Measurements from ENCODE around the gene SLC12A7. TPM values are rescaled to one million over a fixed set of nuclear protein-coding genes. Genes with fewer than 3 reads are reported as not detected.

SLC12A7 gene
- total RNA-seq, 1 experiment from 2014 or later, result 6.3 TPM

GRCh38 chr5:1017691-1018455, 94.0 kb downstream of the SLC12A7 start:
- Mint-ChIP-seq H3K9me3 (ENCODE audit: unreplicated experiment) (no peaks in the 10 kb centered on the region), H3K36me3 (ENCODE audit: insufficient read depth, unreplicated experiment) (no peaks in the 10 kb centered on the region), H3K27ac (ENCODE audit: low read depth, unreplicated experiment) (no peak overlapping the region), H3K27me3 (ENCODE audit: insufficient read depth, unreplicated experiment) (no peaks in the 10 kb centered on the region), H3K4me3 (ENCODE audit: unreplicated experiment) (no peak overlapping the region), H3K4me1 (ENCODE audit: insufficient read depth, unreplicated experiment) (no peaks in the 10 kb centered on the region)
- no peak for TF ChIP-seq CTCF (IDR thresholded peaks at IDR 0.05; ENCODE audit: unreplicated experiment)
- no TSS peak for BruUV-seq (replicated peaks)
- no peak for DNase-seq (ENCODE audit: unreplicated experiment)
- CTCF ChIA-PET, result no interaction called here
- POLR2A ChIA-PET, result no interaction called here
- intact Hi-C loops (cut with micrococcal nuclease), result no loop called here

- H3K9me3 Mint-ChIP-seq (ENCODE audit: unreplicated experiment), result no peaks in the 10 kb centered on the region
- no peak overlapping the region for H3K27ac Mint-ChIP-seq (ENCODE audit: low read depth, unreplicated experiment)
- intact Hi-C loops (cut with micrococcal nuclease), result no loop called here
- DNase-seq (ENCODE audit: unreplicated experiment), result no peak
- no peaks in the 10 kb centered on the region for H3K36me3 Mint-ChIP-seq (ENCODE audit: insufficient read depth, unreplicated experiment)
- ChIA-PET POLR2A (no interaction called here), CTCF (interaction anchor here (0.7 kb wide), 1 partner anchor 133 kb away, joined by 3 read pairs; no protein-coding TSS in a partner anchor)
- peaks cover 5% of the 10 kb centered on the region for H3K27me3 Mint-ChIP-seq (ENCODE audit: insufficient read depth, unreplicated experiment)
- no TSS peak for BruUV-seq (replicated peaks)
- H3K4me1 Mint-ChIP-seq (ENCODE audit: insufficient read depth, unreplicated experiment), result no peaks in the 10 kb centered on the region
- no peak overlapping the region for H3K4me3 Mint-ChIP-seq (ENCODE audit: unreplicated experiment)
- TF ChIP-seq CTCF (IDR thresholded peaks at IDR 0.05; ENCODE audit: unreplicated experiment), result no peak
These were observed 94.8 kb downstream of the SLC12A7 start for GRCh38 chr5:1017056-1017455.

GRCh38 chr5:1016476-1016875, 95.4 kb downstream of the SLC12A7 start:
- H3K9me3 Mint-ChIP-seq (ENCODE audit: unreplicated experiment), result no peaks in the 10 kb centered on the region
- no TSS peak for BruUV-seq (replicated peaks)
- H3K4me1 Mint-ChIP-seq (ENCODE audit: insufficient read depth, unreplicated experiment), result no peaks in the 10 kb centered on the region
- no peak for TF ChIP-seq CTCF (IDR thresholded peaks at IDR 0.05; ENCODE audit: unreplicated experiment)
- POLR2A ChIA-PET, result interaction anchor here (0.6 kb wide), 1 partner anchor 110 kb away, joined by 3 read pairs; no protein-coding TSS in a partner anchor
- intact Hi-C loops (cut with micrococcal nuclease), result no loop called here
- no peak overlapping the region for H3K27ac Mint-ChIP-seq (ENCODE audit: low read depth, unreplicated experiment)
- no peaks in the 10 kb centered on the region for H3K36me3 Mint-ChIP-seq (ENCODE audit: insufficient read depth, unreplicated experiment)
- no peak overlapping the region for H3K4me3 Mint-ChIP-seq (ENCODE audit: unreplicated experiment)
- peaks cover 11% of the 10 kb centered on the region for H3K27me3 Mint-ChIP-seq (ENCODE audit: insufficient read depth, unreplicated experiment)
- DNase-seq (ENCODE audit: unreplicated experiment), result no peak
- CTCF ChIA-PET, result interaction anchor here (0.7 kb wide), 1 partner anchor 134 kb away, joined by 3 read pairs; no protein-coding TSS in a partner anchor

GRCh38 chr5:1016036-1016435, 95.8 kb downstream of the SLC12A7 start:
- Mint-ChIP-seq H3K4me1 (ENCODE audit: insufficient read depth, unreplicated experiment) (no peaks in the 10 kb centered on the region), H3K9me3 (ENCODE audit: unreplicated experiment) (no peaks in the 10 kb centered on the region), H3K4me3 (ENCODE audit: unreplicated experiment) (no peak overlapping the region), H3K27me3 (ENCODE audit: insufficient read depth, unreplicated experiment) (peaks cover 15% of the 10 kb centered on the region), H3K36me3 (ENCODE audit: insufficient read depth, unreplicated experiment) (no peaks in the 10 kb centered on the region), H3K27ac (ENCODE audit: low read depth, unreplicated experiment) (no peak overlapping the region)
- intact Hi-C loops (cut with micrococcal nuclease), result no loop called here
- ChIA-PET POLR2A (interaction anchor here (0.6 kb wide), 1 partner anchor 111 kb away, joined by 3 read pairs; no protein-coding TSS in a partner anchor), CTCF (no interaction called here)
- BruUV-seq (replicated peaks), result no TSS peak
- no peak for TF ChIP-seq CTCF (IDR thresholded peaks at IDR 0.05; ENCODE audit: unreplicated experiment)
- DNase-seq (ENCODE audit: unreplicated experiment), result no peak

Data from MCF 10A (cell line).